AG04450 (cell line): ENCODE results near the gene ZFYVE21. TPM values are rescaled to one million over a fixed set of nuclear protein-coding genes. Genes with fewer than 3 reads are reported as not detected.

ENCODE experiments used
- CTCF ChIA-PET: fragments of 300-600, 350-600 bp; formaldehyde crosslinking; extraction: SDS; loops from one replicate; lab custom pipeline; 2022; ENCODE audit warnings: antibody characterized with exemption, inconsistent platforms; lab: Charles Lee
- POLR2A ChIA-PET: fragments of 350-600 bp; formaldehyde crosslinking; extraction: SDS; loops from one replicate; lab custom pipeline; 2021; ENCODE audit warnings: antibody characterized with exemption, inconsistent platforms; lab: Yijun Ruan, JAX
- DNase-seq: peaks from one replicate; pipeline ENCODE4 v3.0.0-alpha.2; 2011; ENCODE audit warnings: low read depth, low spot score
- H3K27ac ChIP-seq: one replicate; pipeline ENCODE4 v1.5.1; 2012; ENCODE audit warnings: low read depth, low read length, control low read depth
- H3K27me3 ChIP-seq: one replicate; pipeline ENCODE4 v1.6.0; 2012; ENCODE audit warnings: low read length; ENCODE audit not compliant: control insufficient read depth, insufficient read depth
- H3K4me3 ChIP-seq: 2 replicates; pipeline ENCODE4 v1.5.1; 2011; ENCODE audit warnings: mild to moderate bottlenecking, low read depth, low read length, control low read depth
- H3K9me3 ChIP-seq: 2 replicates; pipeline ENCODE4 v1.5.1; 2012; ENCODE audit warnings: low read length; ENCODE audit not compliant: control insufficient read depth, insufficient read depth
- CTCF ChIP-seq: IDR thresholded peaks from 2 replicates; pipeline ENCODE4 v1.5.1; 2011; ENCODE audit warnings: low read depth, low read length, control low read depth, inconsistent platforms
- polyA plus RNA-seq: library from polyadenylated mRNA; depleted of rRNA; stranded (reverse); fragments of >200 nt; gene quantifications from 2 replicates; pipeline ENCODE4 v1.2.3, GENCODE V29; 2011

The ZFYVE21 gene
- polyA plus RNA-seq, 1 experiment: 77.5 TPM

- no peak overlapping the region for H3K27ac ChIP-seq
- no peak overlapping the region for H3K4me3 ChIP-seq
- CTCF ChIA-PET: interaction anchor here (0.7 to 1.2 kb wide), 5 partner anchors 23 to 109 kb away, joined by 3 to 4 read pairs (median 3); no protein-coding TSS in a partner anchor
- DNase-seq: no peak
- POLR2A ChIA-PET: no interaction called here
- no peak for TF ChIP-seq CTCF
- no peaks in the 10 kb centered on the region for H3K9me3 ChIP-seq
- H3K27me3 ChIP-seq: no peaks in the 10 kb centered on the region
Measured at GRCh38 chr14:103680491-103681231, 34.9 kb upstream of the ZFYVE21 start.

- POLR2A ChIA-PET: no interaction called here
- DNase-seq: no peak
- CTCF ChIA-PET: interaction anchor here (1.3 kb wide), 1 partner anchor 15 kb away, joined by 3 read pairs; no protein-coding TSS in a partner anchor
- Histone ChIP-seq H3K9me3 (no peaks in the 10 kb centered on the region; the same call in 1 of the 2 replicates), H3K4me3 (no peak overlapping the region), H3K27ac (no peak overlapping the region), H3K27me3 (no peaks in the 10 kb centered on the region)
- TF ChIP-seq CTCF: no peak
Measured at GRCh38 chr14:103683139-103683538, 32.5 kb upstream of the ZFYVE21 start.

- CTCF ChIA-PET: no interaction called here
- no peak for TF ChIP-seq CTCF
Measured at GRCh38 chr14:103684471-103684870, 31.1 kb upstream of the ZFYVE21 start.

GRCh38 chr14:103684871-103685270, 30.7 kb upstream of the ZFYVE21 start:
- Histone ChIP-seq H3K27ac (no peak overlapping the region), H3K9me3 (no peaks in the 10 kb centered on the region; the same call in 1 of the 2 replicates), H3K4me3 (no peak overlapping the region), H3K27me3 (no peaks in the 10 kb centered on the region)
- ChIA-PET POLR2A (no interaction called here), CTCF (no interaction called here)
- TF ChIP-seq CTCF: no peak
- no peak for DNase-seq

More at GRCh38 chr14:103684471-103684870, 31.1 kb upstream of the ZFYVE21 start:
- H3K27me3 ChIP-seq: no peaks in the 10 kb centered on the region
- no peak overlapping the region for H3K27ac ChIP-seq
- POLR2A ChIA-PET: no interaction called here
- no peak for DNase-seq
- H3K9me3 ChIP-seq: no peaks in the 10 kb centered on the region; the same call in 1 of the 2 replicates
- H3K4me3 ChIP-seq: no peak overlapping the region
